Esophagus muscularis mucosa (tissue), 4 donors: ENCODE results near the gene CHI3L2. TPM values are rescaled to one million over a fixed set of nuclear protein-coding genes. Genes with fewer than 3 reads are reported as not detected.

Experiments
- DNase-seq: peaks from one replicate; pipeline ENCODE4 v3.0.0-alpha.2; 2017; ENCODE audit errors: extremely low spot score
- H3K27ac ChIP-seq, 4 donors: fragments of 200-600 bp; sonication (generic); replicated peaks in 1 of 4; 1 replicate in 3 of 4; 2 replicates in 1 of 4; pipeline ENCODE4 v1.5.1; 2016 to 2019; ENCODE audit warnings: mild to moderate bottlenecking in 1 of 4
- H3K27me3 ChIP-seq, 4 donors: fragments of 200-600 bp; sonication (generic); one replicate each; pipeline versions ENCODE4 v1.5.1 to v1.6.0; 2016 to 2019
- H3K36me3 ChIP-seq, 4 donors: fragments of 200-600 bp; sonication (generic); one replicate each; pipeline ENCODE4 v1.5.1; 2016 to 2019
- H3K4me1 ChIP-seq, 4 donors: fragments of 200-600 bp; sonication (generic); one replicate each; pipeline ENCODE4 v1.5.1; 2016 to 2019
- H3K4me3 ChIP-seq, 4 donors: fragments of 200-600 bp; sonication (generic); 1 replicate in 2 of 4; 2 replicates in 2 of 4; pipeline ENCODE4 v1.5.1; 2016 to 2019; ENCODE audit warnings: mild to moderate bottlenecking in 4 of 4, moderate library complexity in 1 of 4
- H3K9me3 ChIP-seq, 4 donors: fragments of 200-600 bp; sonication (generic); 1 replicate in 3 of 4; 2 replicates in 1 of 4; pipeline ENCODE4 v1.5.1; 2016 to 2019
- CTCF ChIP-seq, 3 experiments: fragments of 200-600 bp in 2 of 3; fragments of 450-650 bp in 1 of 3; sonication (generic) in 2 of 3; IDR thresholded peaks; one replicate each; pipeline ENCODE4 v1.5.1; 2017 to 2019; ENCODE audit warnings: antibody characterized with exemption in 3 of 3, mild to moderate bottlenecking in 2 of 3, moderate library complexity in 1 of 3
- EP300 ChIP-seq: sonication (generic); formaldehyde crosslinking; IDR thresholded peaks from one replicate; pipeline ENCODE4 v1.6.1; 2017; ENCODE audit warnings: antibody characterized with exemption
- POLR2A ChIP-seq: fragments of 450-650 bp; IDR thresholded peaks from one replicate; pipeline ENCODE4 v1.6.1; 2017; ENCODE audit warnings: antibody characterized with exemption, moderate library complexity, mild to moderate bottlenecking, low read depth
- POLR2AphosphoS5 ChIP-seq, 2 donors: sonication (generic); formaldehyde crosslinking; IDR thresholded peaks; one replicate each; pipeline ENCODE4 v1.6.1; 2017; ENCODE audit warnings: antibody characterized with exemption in 2 of 2
- WGBS: methylation state at CpG from one replicate; pipeline ENCODE4 v1.1.5; 2018; 5-methylcytosine and 5-hydroxymethylcytosine counted together
- intact Hi-C: fragments of 100-400 bp; cut with DNase I; formaldehyde crosslinking; loops from one replicate; pipeline ENCODE4 v1.15.1; 2023
- total RNA-seq, 4 donors: library from RNA; depleted of rRNA; stranded (reverse); fragments of >200 nt; gene quantifications; one replicate each; pipeline versions ENCODE4 v1.1.0 to v1.2.1, GENCODE V29; 2016

CHI3L2 gene
- total RNA-seq, 4 donors from 2014 or later: 1.7 to 5.4 TPM; not detected in 2

GRCh38 chr1:111202366-111202706 lies 25.2 kb upstream of the CHI3L2 start:
- DNase-seq: no peak
- intact Hi-C loops: no loop called here
- Histone ChIP-seq H3K27ac (peak overlapping the region in 1 of 4 donors; percentile 75), H3K9me3 (no peaks in the 10 kb centered on the region), H3K4me3 (no peak overlapping the region), H3K36me3 (no peaks in the 10 kb centered on the region), H3K27me3 (peaks cover 0 to 36% (median 12%) of the 10 kb centered on the region in 4 donors), H3K4me1 (peaks cover 12 to 32% (median 20%) of the 10 kb centered on the region in 4 donors)
- no peak for TF ChIP-seq POLR2AphosphoS5 (IDR thresholded peaks at IDR 0.05)
- TF ChIP-seq CTCF (IDR thresholded peaks at IDR 0.05): no peak
- no peak for TF ChIP-seq POLR2A
- TF ChIP-seq EP300: no peak
- WGBS: 100% methylated on average over 1 of the region's 1 CpG

GRCh38 chr1:111202707-111203623 lies 24.5 kb upstream of the CHI3L2 start:
- Histone ChIP-seq H3K36me3 (no peaks in the 10 kb centered on the region), H3K27me3 (peaks cover 0 to 36% (median 12%) of the 10 kb centered on the region in 4 donors), H3K27ac (peak overlapping the region in 3 of 4 donors; percentile 27 to 75 (median 63)), H3K4me1 (peaks cover 12 to 32% (median 20%) of the 10 kb centered on the region in 4 donors), H3K9me3 (no peaks in the 10 kb centered on the region), H3K4me3 (peak overlapping the region; percentile 63 to 69 (median 66))
- TF ChIP-seq EP300 (no peak), POLR2A (no peak), POLR2AphosphoS5 (IDR thresholded peaks at IDR 0.05) (no peak), CTCF (IDR thresholded peaks at IDR 0.05) (no peak)
- peak; percentile 83 for DNase-seq
- intact Hi-C loops: no loop called here
- WGBS: 89% methylated on average over 4 of the region's 4 CpGs

GRCh38 chr1:111203681-111204200 lies 23.8 kb upstream of the CHI3L2 start:
- no peaks in the 10 kb centered on the region for H3K36me3 ChIP-seq
- peak overlapping the region; percentile 48 to 75 (median 66) for H3K27ac ChIP-seq
- intact Hi-C loops: no loop called here
- DNase-seq: peak; percentile 94
- peak overlapping the region; percentile 63 to 69 (median 66) for H3K4me3 ChIP-seq
- peaks cover 0 to 36% (median 12%) of the 10 kb centered on the region in 4 donors for H3K27me3 ChIP-seq
- TF ChIP-seq EP300: no peak
- no peak for TF ChIP-seq POLR2A
- TF ChIP-seq CTCF (IDR thresholded peaks at IDR 0.05): no peak
- TF ChIP-seq POLR2AphosphoS5 (IDR thresholded peaks at IDR 0.05): no peak
- peaks cover 12 to 32% (median 20%) of the 10 kb centered on the region in 4 donors for H3K4me1 ChIP-seq
- 16% methylated on average over 28 of the region's 41 CpGs for WGBS
- no peaks in the 10 kb centered on the region for H3K9me3 ChIP-seq

- peak overlapping the region; percentile 48 to 75 (median 66) for H3K27ac ChIP-seq
- DNase-seq: no peak
These were observed 23.1 kb upstream of the CHI3L2 start for GRCh38 chr1:111204201-111204982.

More at GRCh38 chr1:111204201-111204982, 23.1 kb upstream of the CHI3L2 start:
- no peaks in the 10 kb centered on the region for H3K36me3 ChIP-seq
- intact Hi-C loops: no loop called here
- TF ChIP-seq CTCF (IDR thresholded peaks at IDR 0.05): no peak
- no peak for TF ChIP-seq EP300
- no peak for TF ChIP-seq POLR2A
- TF ChIP-seq POLR2AphosphoS5 (IDR thresholded peaks at IDR 0.05): no peak
- peaks cover 0 to 36% (median 12%) of the 10 kb centered on the region in 4 donors for H3K27me3 ChIP-seq
- peaks cover 12 to 32% (median 20%) of the 10 kb centered on the region in 4 donors for H3K4me1 ChIP-seq
- WGBS: 18% methylated on average over 14 of the region's 61 CpGs
- H3K4me3 ChIP-seq: peak overlapping the region; percentile 63 to 69 (median 66)
- no peaks in the 10 kb centered on the region for H3K9me3 ChIP-seq
